ENCODE measurements around the gene CREG2. TPM values are rescaled to one million over a fixed set of nuclear protein-coding genes. Genes with fewer than 3 reads are reported as not detected.

The CREG2 gene
- total and polyA plus RNA-seq, 2 donors (not counting 1 experiment from before 2014, with no cell fraction given), result 0.08 to 0.50 TPM

- no peaks in the 10 kb centered on the region for H3K4me1 ChIP-seq (ENCODE audit: control insufficient read depth, extremely low read depth, insufficient read depth, low read length)
- H3K4me2 ChIP-seq (ENCODE audit: extremely low read depth, insufficient read depth, low read length), result no peak overlapping the region
- no peaks in the 10 kb centered on the region for H4K20me1 ChIP-seq (ENCODE audit: control insufficient read depth, extremely low read depth, insufficient read depth, low read length)
- no peaks in the 10 kb centered on the region for H3K9me3 ChIP-seq (ENCODE audit: control insufficient read depth, insufficient read depth, low read depth, low read length)
- H2AFZ ChIP-seq (ENCODE audit: low read length), result no peak overlapping the region
- DNase-seq (ENCODE audit: low read depth in 2 of 2), result peak in 1 of 2 donors; percentile 79
- no peaks in the 10 kb centered on the region for H3K79me2 ChIP-seq (ENCODE audit: control insufficient read depth, insufficient read depth, low read length)
- no peak overlapping the region for H3K9ac ChIP-seq (ENCODE audit: insufficient read depth, low read length)
- no peak overlapping the region for H3K4me3 ChIP-seq (replicated peaks in 1 of 4; ENCODE audit: control extremely low read depth in 1 of 4, insufficient read depth in 1 of 4, low read depth in 3 of 4, low read length in 4 of 4)
- H3K27ac ChIP-seq (ENCODE audit: insufficient read depth, low read length), result no peak overlapping the region
- H3K27me3 ChIP-seq (ENCODE audit: control insufficient read depth, insufficient read depth, low read length), result peaks cover 9% of the 10 kb centered on the region
- TF ChIP-seq EZH2 (IDR thresholded peaks at IDR 0.05; ENCODE audit: low read length, missing control alignments) (no peak), CTCF (conservative IDR thresholded peaks at IDR 0.05 in 1 of 2, IDR thresholded peaks at IDR 0.05 in 1 of 2; ENCODE audit: low read depth in 1 of 2, low read length in 2 of 2) (no peak)
- H3K36me3 ChIP-seq (ENCODE audit: control insufficient read depth, insufficient read depth, low read length), result no peaks in the 10 kb centered on the region
These were observed 27.1 kb downstream of the CREG2 start for GRCh38 chr2:101360232-101360631.

DNA sequence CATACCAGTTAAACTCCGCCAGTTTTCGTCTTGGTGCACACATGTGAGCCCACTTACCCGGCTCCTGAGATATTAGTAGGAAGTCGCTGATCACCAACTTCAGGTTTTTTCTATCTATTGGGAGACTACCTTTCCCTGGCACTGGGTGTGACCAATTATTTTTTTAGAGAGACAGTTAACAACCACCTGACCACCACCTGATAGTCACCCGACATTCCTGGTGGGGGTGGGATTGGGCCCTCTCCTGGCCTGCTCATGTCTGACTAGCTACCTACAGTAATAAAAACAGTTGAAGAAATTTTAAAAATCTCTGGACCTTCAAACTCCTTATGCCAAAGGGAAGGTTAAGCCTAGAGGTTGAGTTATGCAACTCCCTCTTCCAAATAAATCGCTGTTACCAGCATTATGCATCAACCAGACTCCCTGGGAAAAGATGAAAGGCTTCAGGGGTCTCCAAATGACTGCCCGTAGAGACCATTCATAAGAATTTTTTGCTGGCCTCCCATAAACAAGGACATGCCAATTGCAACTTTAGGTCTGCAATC, 27.8 kb downstream of the CREG2 start:
- no peak overlapping the region for H3K27ac ChIP-seq (ENCODE audit: insufficient read depth, low read length)
- no peak overlapping the region for H3K9ac ChIP-seq (ENCODE audit: insufficient read depth, low read length)
- peaks cover 9% of the 10 kb centered on the region for H3K27me3 ChIP-seq (ENCODE audit: control insufficient read depth, insufficient read depth, low read length)
- TF ChIP-seq EZH2 (IDR thresholded peaks at IDR 0.05; ENCODE audit: low read length, missing control alignments), result no peak
- no peak for TF ChIP-seq CTCF (conservative IDR thresholded peaks at IDR 0.05 in 1 of 2, IDR thresholded peaks at IDR 0.05 in 1 of 2; ENCODE audit: low read depth in 1 of 2, low read length in 2 of 2)
- H3K4me3 ChIP-seq (replicated peaks in 1 of 4; ENCODE audit: control extremely low read depth in 1 of 4, insufficient read depth in 1 of 4, low read depth in 3 of 4, low read length in 4 of 4), result no peak overlapping the region
- DNase-seq (ENCODE audit: low read depth in 2 of 2), result no peak
- no peaks in the 10 kb centered on the region for H4K20me1 ChIP-seq (ENCODE audit: control insufficient read depth, extremely low read depth, insufficient read depth, low read length)
- H3K4me2 ChIP-seq (ENCODE audit: extremely low read depth, insufficient read depth, low read length), result no peak overlapping the region
- H3K9me3 ChIP-seq (ENCODE audit: control insufficient read depth, insufficient read depth, low read depth, low read length), result no peaks in the 10 kb centered on the region
- no peaks in the 10 kb centered on the region for H3K36me3 ChIP-seq (ENCODE audit: control insufficient read depth, insufficient read depth, low read length)
- no peaks in the 10 kb centered on the region for H3K4me1 ChIP-seq (ENCODE audit: control insufficient read depth, extremely low read depth, insufficient read depth, low read length)
- H3K79me2 ChIP-seq (ENCODE audit: control insufficient read depth, insufficient read depth, low read length), result no peaks in the 10 kb centered on the region
- H2AFZ ChIP-seq (ENCODE audit: low read length), result no peak overlapping the region

- H3K36me3 ChIP-seq (ENCODE audit: control insufficient read depth, insufficient read depth, low read length), result no peaks in the 10 kb centered on the region
- H3K4me2 ChIP-seq (ENCODE audit: extremely low read depth, insufficient read depth, low read length), result no peak overlapping the region
- TF ChIP-seq EZH2 (IDR thresholded peaks at IDR 0.05; ENCODE audit: low read length, missing control alignments) (no peak), CTCF (conservative IDR thresholded peaks at IDR 0.05 in 1 of 2, IDR thresholded peaks at IDR 0.05 in 1 of 2; ENCODE audit: low read depth in 1 of 2, low read length in 2 of 2) (no peak)
- H3K4me3 ChIP-seq (replicated peaks in 1 of 4; ENCODE audit: control extremely low read depth in 1 of 4, insufficient read depth in 1 of 4, low read depth in 3 of 4, low read length in 4 of 4), result no peak overlapping the region
- H3K4me1 ChIP-seq (ENCODE audit: control insufficient read depth, extremely low read depth, insufficient read depth, low read length), result no peaks in the 10 kb centered on the region
- H4K20me1 ChIP-seq (ENCODE audit: control insufficient read depth, extremely low read depth, insufficient read depth, low read length), result no peaks in the 10 kb centered on the region
- no peak overlapping the region for H3K27ac ChIP-seq (ENCODE audit: insufficient read depth, low read length)
- H2AFZ ChIP-seq (ENCODE audit: low read length), result no peak overlapping the region
- no peak for DNase-seq (ENCODE audit: low read depth in 2 of 2)
- H3K79me2 ChIP-seq (ENCODE audit: control insufficient read depth, insufficient read depth, low read length), result no peaks in the 10 kb centered on the region
- no peaks in the 10 kb centered on the region for H3K9me3 ChIP-seq (ENCODE audit: control insufficient read depth, insufficient read depth, low read depth, low read length)
- H3K27me3 ChIP-seq (ENCODE audit: control insufficient read depth, insufficient read depth, low read length), result peaks cover 3% of the 10 kb centered on the region
- no peak overlapping the region for H3K9ac ChIP-seq (ENCODE audit: insufficient read depth, low read length)
These were observed 29.9 kb downstream of the CREG2 start for GRCh38 chr2:101357376-101357775.

All from fibroblast of lung (primary cell).